Measurements from ENCODE around the gene RPL13A.

DNA sequence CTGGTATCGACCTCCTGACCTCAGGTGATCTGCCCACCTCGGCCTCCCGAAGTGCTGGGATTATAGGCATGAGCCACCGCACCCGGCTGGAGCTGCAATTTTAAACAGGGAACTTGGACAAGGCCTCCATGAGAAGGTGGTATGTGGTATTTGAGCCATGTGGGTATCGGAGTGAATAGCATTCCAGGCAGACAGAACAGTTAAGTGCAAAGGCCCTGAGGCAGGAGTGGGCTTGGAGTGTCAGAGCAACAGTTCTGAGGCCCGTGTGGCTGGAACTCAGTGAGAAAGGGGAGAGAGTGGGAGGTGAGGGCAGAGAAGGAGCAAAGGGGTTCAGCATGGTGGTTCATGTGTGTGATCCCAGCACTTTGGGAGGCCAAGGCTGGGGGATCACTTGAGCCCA is 43.3 kb downstream of the RPL13A start:
- TF ChIP-seq, protein P1, sequence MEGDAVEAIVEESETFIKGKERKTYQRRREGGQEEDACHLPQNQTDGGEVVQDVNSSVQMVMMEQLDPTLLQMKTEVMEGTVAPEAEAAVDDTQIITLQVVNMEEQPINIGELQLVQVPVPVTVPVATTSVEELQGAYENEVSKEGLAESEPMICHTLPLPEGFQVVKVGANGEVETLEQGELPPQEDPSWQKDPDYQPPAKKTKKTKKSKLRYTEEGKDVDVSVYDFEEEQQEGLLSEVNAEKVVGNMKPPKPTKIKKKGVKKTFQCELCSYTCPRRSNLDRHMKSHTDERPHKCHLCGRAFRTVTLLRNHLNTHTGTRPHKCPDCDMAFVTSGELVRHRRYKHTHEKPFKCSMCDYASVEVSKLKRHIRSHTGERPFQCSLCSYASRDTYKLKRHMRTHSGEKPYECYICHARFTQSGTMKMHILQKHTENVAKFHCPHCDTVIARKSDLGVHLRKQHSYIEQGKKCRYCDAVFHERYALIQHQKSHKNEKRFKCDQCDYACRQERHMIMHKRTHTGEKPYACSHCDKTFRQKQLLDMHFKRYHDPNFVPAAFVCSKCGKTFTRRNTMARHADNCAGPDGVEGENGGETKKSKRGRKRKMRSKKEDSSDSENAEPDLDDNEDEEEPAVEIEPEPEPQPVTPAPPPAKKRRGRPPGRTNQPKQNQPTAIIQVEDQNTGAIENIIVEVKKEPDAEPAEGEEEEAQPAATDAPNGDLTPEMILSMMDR (conservative IDR thresholded peaks at IDR 0.05; ENCODE audit: low read length): no peak
- TF ChIP-seq EZH2phosphoT487 (IDR thresholded peaks at IDR 0.05; ENCODE audit: borderline replicate concordance, low read depth, low read length): no peak
